ENCODE results near the gene NFIA.

The NFIA gene

GRCh38 chr1:61426885-61427284 is 344.5 kb downstream of the NFIA start:
- in situ Hi-C loops (cut with HindIII; ENCODE audit: low sequenced_read_pairs): no loop called here
- no peak for DNase-seq (ENCODE audit: low read depth, low spot score)
- no peak overlapping the region for H3K4me3 ChIP-seq (ENCODE audit: low read depth, low read length)
- TF ChIP-seq, protein P1, sequence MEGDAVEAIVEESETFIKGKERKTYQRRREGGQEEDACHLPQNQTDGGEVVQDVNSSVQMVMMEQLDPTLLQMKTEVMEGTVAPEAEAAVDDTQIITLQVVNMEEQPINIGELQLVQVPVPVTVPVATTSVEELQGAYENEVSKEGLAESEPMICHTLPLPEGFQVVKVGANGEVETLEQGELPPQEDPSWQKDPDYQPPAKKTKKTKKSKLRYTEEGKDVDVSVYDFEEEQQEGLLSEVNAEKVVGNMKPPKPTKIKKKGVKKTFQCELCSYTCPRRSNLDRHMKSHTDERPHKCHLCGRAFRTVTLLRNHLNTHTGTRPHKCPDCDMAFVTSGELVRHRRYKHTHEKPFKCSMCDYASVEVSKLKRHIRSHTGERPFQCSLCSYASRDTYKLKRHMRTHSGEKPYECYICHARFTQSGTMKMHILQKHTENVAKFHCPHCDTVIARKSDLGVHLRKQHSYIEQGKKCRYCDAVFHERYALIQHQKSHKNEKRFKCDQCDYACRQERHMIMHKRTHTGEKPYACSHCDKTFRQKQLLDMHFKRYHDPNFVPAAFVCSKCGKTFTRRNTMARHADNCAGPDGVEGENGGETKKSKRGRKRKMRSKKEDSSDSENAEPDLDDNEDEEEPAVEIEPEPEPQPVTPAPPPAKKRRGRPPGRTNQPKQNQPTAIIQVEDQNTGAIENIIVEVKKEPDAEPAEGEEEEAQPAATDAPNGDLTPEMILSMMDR (IDR thresholded peaks at IDR 0.05; ENCODE audit: low read depth, low read length): no peak

GRCh38 chr1:61427510-61427909 is 345.1 kb downstream of the NFIA start:
- TF ChIP-seq, protein P1 (IDR thresholded peaks at IDR 0.05; ENCODE audit: low read depth, low read length): no peak
- no peak for DNase-seq (ENCODE audit: low read depth, low spot score)
- H3K4me3 ChIP-seq (ENCODE audit: low read depth, low read length): no peak overlapping the region
- in situ Hi-C loops (cut with HindIII; ENCODE audit: low sequenced_read_pairs): no loop called here

DNA sequence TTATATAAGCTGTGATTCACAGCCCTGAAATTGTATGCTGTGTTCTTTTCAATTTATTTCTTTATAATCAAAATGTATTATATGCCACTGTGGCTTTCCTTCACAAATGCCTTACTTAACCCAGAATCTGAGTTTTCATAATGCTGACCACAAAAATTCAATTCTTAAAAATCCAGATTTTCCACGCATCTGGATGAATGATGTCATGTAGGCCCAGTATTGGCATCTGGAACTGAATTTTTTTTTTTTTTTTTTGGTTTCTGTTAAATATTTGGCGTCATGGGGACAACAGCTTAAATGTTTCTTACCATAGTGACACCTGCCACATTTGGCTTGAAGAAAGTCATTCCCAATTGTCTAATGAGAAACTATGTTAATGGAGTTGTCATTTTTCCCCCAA is 345.8 kb downstream of the NFIA start:
- in situ Hi-C loops (cut with HindIII; ENCODE audit: low sequenced_read_pairs): no loop called here
- DNase-seq (ENCODE audit: low read depth, low spot score): no peak
- TF ChIP-seq, protein P1 (IDR thresholded peaks at IDR 0.05; ENCODE audit: low read depth, low read length): no peak

DNA sequence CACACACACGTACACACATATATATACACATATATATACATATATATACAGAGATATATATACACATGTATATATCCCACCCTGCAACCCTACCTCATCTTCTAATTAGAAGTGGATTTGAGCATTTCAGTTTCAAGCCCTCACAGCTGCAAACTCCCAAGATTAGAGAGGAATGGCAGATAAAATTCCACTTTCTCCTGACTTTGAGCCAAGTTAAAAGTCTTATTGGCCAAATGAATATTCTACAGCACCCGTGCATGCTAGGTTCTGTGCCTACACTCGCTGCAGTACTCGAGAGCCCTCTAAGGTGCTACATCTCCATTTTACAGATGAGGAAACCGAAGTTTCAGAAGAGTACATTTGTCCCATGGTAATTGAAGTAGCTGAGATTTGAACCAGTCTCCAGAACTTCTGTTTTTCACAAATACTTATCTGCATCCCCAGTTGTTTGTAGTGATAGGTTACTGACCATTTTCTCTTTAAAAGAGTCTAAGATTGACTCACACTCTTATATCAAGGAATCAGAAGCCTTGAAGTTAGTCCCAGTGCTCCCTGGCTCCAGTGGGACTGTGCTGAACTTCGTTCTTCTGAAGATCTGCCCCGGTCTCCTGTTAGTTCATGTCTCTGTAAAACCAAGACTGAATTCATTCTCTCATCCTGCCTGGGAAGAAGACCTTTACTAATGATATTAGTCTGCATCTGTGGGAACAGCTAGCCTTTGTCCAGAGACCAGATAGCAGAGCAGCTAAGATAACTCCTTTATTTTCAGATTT is 350.4 kb downstream of the NFIA start:
- in situ Hi-C loops (cut with HindIII; ENCODE audit: low sequenced_read_pairs): no loop called here
- TF ChIP-seq, protein P1 (IDR thresholded peaks at IDR 0.05; ENCODE audit: low read depth, low read length): no peak
- DNase-seq (ENCODE audit: low read depth, low spot score): no peak
- H3K4me3 ChIP-seq (ENCODE audit: low read depth, low read length): no peak overlapping the region

More for the DNA sequence above, 345.8 kb downstream of the NFIA start:
- H3K4me3 ChIP-seq (ENCODE audit: low read depth, low read length): no peak overlapping the region

GRCh38 chr1:61433646-61434045 is 351.3 kb downstream of the NFIA start:
- TF ChIP-seq, protein P1 (IDR thresholded peaks at IDR 0.05; ENCODE audit: low read depth, low read length): no peak
- no peak overlapping the region for H3K4me3 ChIP-seq (ENCODE audit: low read depth, low read length)
- in situ Hi-C loops (cut with HindIII; ENCODE audit: low sequenced_read_pairs): no loop called here
- no peak for DNase-seq (ENCODE audit: low read depth, low spot score)

DNA sequence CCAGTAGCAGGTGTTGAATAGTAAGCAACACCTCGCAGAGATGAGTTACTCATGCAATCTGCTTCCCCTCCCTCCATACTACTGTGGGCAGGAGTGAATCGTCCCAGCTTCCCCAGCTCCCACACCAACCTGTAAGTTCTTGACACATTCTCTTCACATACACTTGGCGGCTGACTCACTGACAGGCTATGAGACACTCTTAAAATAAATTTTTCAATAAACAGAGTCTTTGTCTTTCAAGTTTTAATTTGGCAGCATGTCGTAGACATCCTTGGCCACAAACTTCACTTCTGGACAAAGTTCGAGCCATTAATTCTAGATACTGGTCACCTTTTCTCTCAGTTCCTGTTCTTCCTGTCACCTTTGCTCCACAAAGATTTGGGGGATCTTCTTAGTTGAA is 351.9 kb downstream of the NFIA start:
- no peak overlapping the region for H3K4me3 ChIP-seq (ENCODE audit: low read depth, low read length)
- in situ Hi-C loops (cut with HindIII; ENCODE audit: low sequenced_read_pairs): no loop called here
- TF ChIP-seq, protein P1 (IDR thresholded peaks at IDR 0.05; ENCODE audit: low read depth, low read length): no peak
- DNase-seq (ENCODE audit: low read depth, low spot score): no peak

All from astrocyte of the spinal cord (primary cell).